IPS-NIHi11 (cell line): Measurements from ENCODE around the gene SH3RF3.
A peak's percentile ranks its signal among the peaks of the same experiment; 100 is the strongest.

Experiments
- DNase-seq: peaks from one replicate; pipeline ENCODE4 v3.0.0; 2012; ENCODE audit warnings: mixed read lengths, low spot score

Gene SH3RF3

GRCh38 chr2:109476641-109477441 lies 347.8 kb downstream of the SH3RF3 start:
- DNase-seq: no peak

- no peak for DNase-seq
These were observed 350.0 kb downstream of the SH3RF3 start for GRCh38 chr2:109478906-109479493.

- DNase-seq: no peak
These were observed 350.8 kb downstream of the SH3RF3 start for GRCh38 chr2:109479804-109480203.

- DNase-seq: no peak
These were observed 351.6 kb downstream of the SH3RF3 start for GRCh38 chr2:109480486-109481195.

GRCh38 chr2:109481196-109481555 lies 352.2 kb downstream of the SH3RF3 start:
- no peak for DNase-seq

- no peak for DNase-seq
These were observed 352.6 kb downstream of the SH3RF3 start for GRCh38 chr2:109481599-109481998.

- no peak for DNase-seq
These were observed 353.4 kb downstream of the SH3RF3 start for GRCh38 chr2:109482361-109482861.

- no peak for DNase-seq
These were observed 357.9 kb downstream of the SH3RF3 start for GRCh38 chr2:109486711-109487535.

- no peak for DNase-seq
These were observed 358.5 kb downstream of the SH3RF3 start for GRCh38 chr2:109487536-109487869.

GRCh38 chr2:109487871-109488655 lies 359.1 kb downstream of the SH3RF3 start:
- DNase-seq: no peak

- no peak for DNase-seq
These were observed 360.3 kb downstream of the SH3RF3 start for GRCh38 chr2:109489296-109489695.

- DNase-seq: no peak
These were observed 364.4 kb downstream of the SH3RF3 start for GRCh38 chr2:109493176-109493935.

GRCh38 chr2:109494351-109494750 lies 365.3 kb downstream of the SH3RF3 start:
- no peak for DNase-seq

- no peak for DNase-seq
These were observed 368.5 kb downstream of the SH3RF3 start for GRCh38 chr2:109497463-109497862.

GRCh38 chr2:109497911-109498870 lies 369.2 kb downstream of the SH3RF3 start:
- DNase-seq: no peak

GRCh38 chr2:109498906-109499305 lies 369.9 kb downstream of the SH3RF3 start:
- no peak for DNase-seq

GRCh38 chr2:109499566-109499965 lies 370.6 kb downstream of the SH3RF3 start:
- DNase-seq: no peak

- DNase-seq: peak; percentile 43
These were observed 371.9 kb downstream of the SH3RF3 start for GRCh38 chr2:109500910-109501309.

GRCh38 chr2:109501461-109501860 lies 372.5 kb downstream of the SH3RF3 start:
- no peak for DNase-seq
